NCI-H1417 treated with DMSO at 0.1 percent for 48 hours (cell line): Measurements from ENCODE around the gene ROPN1L.
"Not testable (repeated sequence)": the region's sequence is repeated elsewhere in the genome, so short reads cannot be mapped to it uniquely, and the experiment has no call there.

Experiments used
- DNase-seq: peaks from one replicate; lab custom pipeline; 2025; lab: John Stamatoyannopoulos, UW

The ROPN1L gene

GRCh38 chr5:10441083-10441991 lies at the start of gene ROPN1L:
ROPN1L (plus strand) TSS chr5:10441879; CDS start chr5:10442168, 289 bp downstream.
- peak; percentile 67 for DNase-seq

GRCh38 chr5:10392567-10393328 lies 48.9 kb upstream of the ROPN1L start:
- DNase-seq = not testable (repeated sequence)

- DNase-seq = no peak
Observed at GRCh38 chr5:10393491-10393890, 48.2 kb upstream of the ROPN1L start.

GRCh38 chr5:10396552-10396951 lies 45.1 kb upstream of the ROPN1L start:
- no peak for DNase-seq

GRCh38 chr5:10399839-10400238 lies 41.8 kb upstream of the ROPN1L start:
- no peak for DNase-seq

- DNase-seq = no peak
Observed at GRCh38 chr5:10400411-10400810, 41.3 kb upstream of the ROPN1L start.

GRCh38 chr5:10400831-10401230 lies 40.8 kb upstream of the ROPN1L start:
- no peak for DNase-seq

- no peak for DNase-seq
Observed at GRCh38 chr5:10401498-10401897, 40.2 kb upstream of the ROPN1L start.

- no peak for DNase-seq
Observed at GRCh38 chr5:10403829-10404228, 37.9 kb upstream of the ROPN1L start.

GRCh38 chr5:10406651-10407050 lies 35.0 kb upstream of the ROPN1L start:
- DNase-seq = no peak

GRCh38 chr5:10409504-10409903 lies 32.2 kb upstream of the ROPN1L start:
- DNase-seq = no peak

GRCh38 chr5:10410662-10411061 lies 31.0 kb upstream of the ROPN1L start:
- no peak for DNase-seq

GRCh38 chr5:10411336-10411735 lies 30.3 kb upstream of the ROPN1L start:
- no peak for DNase-seq

- DNase-seq = no peak
Observed at GRCh38 chr5:10416868-10417267, 24.8 kb upstream of the ROPN1L start.

GRCh38 chr5:10418654-10419345 lies 22.9 kb upstream of the ROPN1L start:
- no peak for DNase-seq

- no peak for DNase-seq
Observed at GRCh38 chr5:10420468-10420867, 21.2 kb upstream of the ROPN1L start.

- no peak for DNase-seq
Observed at GRCh38 chr5:10420932-10421331, 20.7 kb upstream of the ROPN1L start.

GRCh38 chr5:10421896-10422691 lies 19.6 kb upstream of the ROPN1L start:
- DNase-seq = no peak

- DNase-seq = no peak
Observed at GRCh38 chr5:10423022-10423421, 18.7 kb upstream of the ROPN1L start.

- peak; percentile 5 for DNase-seq
Observed at GRCh38 chr5:10424124-10424731, 17.5 kb upstream of the ROPN1L start.

- no peak for DNase-seq
Observed at GRCh38 chr5:10427201-10427600, 14.5 kb upstream of the ROPN1L start.
